A549 (cell line): ENCODE measurements around the gene KEAP1. TPM values are rescaled to one million over a fixed set of nuclear protein-coding genes. Genes with fewer than 3 reads are reported as not detected.
A peak's percentile ranks its signal among the peaks of the same experiment; 100 is the strongest.
"Not testable (repeated sequence)": the region's sequence is repeated elsewhere in the genome, so short reads cannot be mapped to it uniquely, and the experiment has no call there.

Experiments
- ATAC-seq, 2 experiments: fragments of 200-7000 bp in 1 of 2; fragments of >200 bp in 1 of 2; cut with Nextera tagmentation in 1 of 2; cut with Tn5 transposase in 1 of 2; 3 replicates each; pipeline versions ENCODE4 v1.8.0 to v1.9.1; 2018 to 2020; ENCODE audit warnings: mild to moderate bottlenecking in 1 of 2, moderate library complexity in 1 of 2
- CTCF ChIA-PET: fragments of 300-600 bp; sonication (Branson Sonifier 250); formaldehyde crosslinking; extraction: SDS; loops from one replicate; lab custom pipeline; 2021; ENCODE audit warnings: antibody characterized with exemption, inconsistent platforms; lab: Yijun Ruan, JAX
- POLR2A ChIA-PET: fragments of 350-600 bp; formaldehyde crosslinking; extraction: SDS; loops from one replicate; lab custom pipeline; 2021; ENCODE audit warnings: antibody characterized with exemption, inconsistent platforms; lab: Yijun Ruan, JAX
- DNase-seq, 2 experiments: peaks; one replicate each; pipeline versions ENCODE4 v3.0.0 to v3.0.0-alpha.2; 2011 to 2016; ENCODE audit warnings: low read depth in 1 of 2, low spot score in 1 of 2
- FAIRE-seq: peaks from 2 replicates; lab custom pipeline; 2011; peaks lifted over from hg19 to GRCh38; lab: Jason Lieb, UNC
- H3K27ac ChIP-seq, 2 experiments: fragments of >200 bp; sonication (Bioruptor Twin); formaldehyde crosslinking; 3 replicates each; pipeline ENCODE4 v1.5.1; 2016 to 2017
- H3K4me1 ChIP-seq: fragments of >200 bp; sonication (Bioruptor Twin); formaldehyde crosslinking; 3 replicates; pipeline ENCODE4 v1.6.1; 2016
- H3K4me2 ChIP-seq: fragments of >200 bp; sonication (Bioruptor Twin); formaldehyde crosslinking; 3 replicates; pipeline ENCODE4 v1.6.1; 2016
- H3K4me3 ChIP-seq: fragments of >200 bp; sonication (Bioruptor Twin); formaldehyde crosslinking; 3 replicates; pipeline ENCODE4 v1.5.1; 2016
- H3K9me3 ChIP-seq: fragments of >200 bp; sonication (Bioruptor Twin); formaldehyde crosslinking; 3 replicates; pipeline ENCODE4 v1.6.1; 2016
- CBX8 ChIP-seq: fragments of 200-600 bp; sonication (generic); IDR thresholded peaks from 2 replicates; pipeline ENCODE4 v1.6.1; 2016
- CHD4 ChIP-seq: fragments of 200-600 bp; sonication (generic); IDR thresholded peaks from 2 replicates; pipeline ENCODE4 v1.6.1; 2016; ENCODE audit warnings: antibody characterized with exemption, mild to moderate bottlenecking, borderline replicate concordance
- FOSL2 ChIP-seq, 2 experiments: fragments of 450-650 bp in 1 of 2; fragments of >200 bp in 1 of 2; sonication (Bioruptor Twin) in 1 of 2; formaldehyde crosslinking; IDR thresholded peaks; 2 replicates each; pipeline versions ENCODE4 v1.5.0 to v1.6.1; 2016 to 2020; ENCODE audit warnings: mild to moderate bottlenecking in 1 of 2, moderate library complexity in 1 of 2
- GATA3 ChIP-seq: IDR thresholded peaks from 2 replicates; pipeline ENCODE4 v1.6.1; 2012; ENCODE audit warnings: borderline replicate concordance
- JUN ChIP-seq, 2 experiments: fragments of >200 bp; sonication (Bioruptor Twin); formaldehyde crosslinking; IDR thresholded peaks; 2 replicates in 1 of 2; 3 replicates in 1 of 2; pipeline ENCODE4 v1.6.1; 2016 to 2017
- JUNB ChIP-seq: fragments of >200 bp; sonication (Bioruptor Twin); formaldehyde crosslinking; IDR thresholded peaks from 2 replicates; pipeline ENCODE4 v1.6.1; 2016
- POLR2A ChIP-seq: IDR thresholded peaks from 2 replicates; pipeline ENCODE4 v1.6.1; 2012; ENCODE audit warnings: mild to moderate bottlenecking, low read length
- POLR2AphosphoS2 ChIP-seq: conservative IDR thresholded peaks from 2 replicates; pipeline ENCODE4 v1.6.1; 2012; ENCODE audit warnings: low read length, improper control_type of control experiment, inconsistent platforms
- RFX5 ChIP-seq: fragments of 450-650 bp; IDR thresholded peaks from 2 replicates; pipeline ENCODE4 v1.7.1; 2014; ENCODE audit warnings: antibody characterized with exemption, mild to moderate bottlenecking, moderate library complexity
- RNF2 ChIP-seq: fragments of 200-600 bp; sonication (generic); IDR thresholded peaks from 2 replicates; pipeline ENCODE4 v1.6.1; 2016; ENCODE audit warnings: low read depth, mild to moderate bottlenecking, antibody characterized with exemption, moderate library complexity, borderline replicate concordance
- TFCP2L1 ChIP-seq: fragments of 250-450 bp; sonication (Bioruptor Pico); IDR thresholded peaks from 2 replicates; pipeline ENCODE4 v1.5.0; 2021; ENCODE audit warnings: mild to moderate bottlenecking
- ZC3H11A ChIP-seq: fragments of 450-650 bp; IDR thresholded peaks from 2 replicates; pipeline ENCODE4 v1.6.1; 2014; ENCODE audit warnings: antibody characterized with exemption, mild to moderate bottlenecking
- ZFP36 ChIP-seq: fragments of 450-650 bp; IDR thresholded peaks from 2 replicates; pipeline ENCODE4 v1.6.1; 2014; ENCODE audit warnings: borderline replicate concordance; ENCODE audit not compliant: partially characterized antibody
- WGBS: methylation state at CpG from one replicate; pipeline ENCODE4 v1.1.6; 2017; ENCODE audit errors: missing lambda C conversion rate; 5-methylcytosine and 5-hydroxymethylcytosine counted together
- polyA plus RNA-seq, 4 experiments: library from polyadenylated mRNA; depleted of rRNA in 3 of 4; stranded (reverse); fragments of >200 nt; fragmentation: RNase III in 1 of 4; extraction: RNeasy Plus Mini Kit Qiagen cat#74134 plus additional on column Dnase treatment in 1 of 4; gene quantifications; 2 replicates in 3 of 4; 3 replicates in 1 of 4; pipeline ENCODE4 v1.2.3, GENCODE V29; 2011 to 2017
- TF ChIP-seq, protein P1 (sequence below): IDR thresholded peaks from 2 replicates; pipeline ENCODE4 v1.6.1; 2012
- TF ChIP-seq, protein P2 (sequence below): fragments of >200 bp; sonication (Bioruptor Twin); formaldehyde crosslinking; IDR thresholded peaks from 3 replicates; pipeline ENCODE4 v1.6.1; 2016
- TF ChIP-seq, protein P3 (sequence below): fragments of 200-600 bp; sonication (generic); IDR thresholded peaks from 2 replicates; pipeline ENCODE4 v1.6.1; 2016; ENCODE audit warnings: antibody characterized with exemption, mild to moderate bottlenecking, moderate library complexity
- TF ChIP-seq, protein P4 (sequence below): IDR thresholded peaks from 2 replicates; pipeline ENCODE4 v1.6.1; 2012; ENCODE audit warnings: low read depth, borderline replicate concordance

Gene KEAP1
- polyA plus RNA-seq, 2 of the 4 experiments (the other 2 are of a cell fraction), result 49.3 to 67.7 TPM

- 92% methylated on average over 4 of the region's 4 CpGs for WGBS
- ChIA-PET CTCF (interaction anchor here (0.6 to 1.9 kb wide), 2 partner anchors 10 to 28 kb away, joined by 3 to 7 read pairs; no protein-coding TSS in a partner anchor), POLR2A (no interaction called here)
- Histone ChIP-seq H3K4me2 (no peak overlapping the region), H3K27ac (no peak overlapping the region), H3K4me1 (no peaks in the 10 kb centered on the region), H3K4me3 (no peak overlapping the region), H3K9me3 (no peaks in the 10 kb centered on the region)
- DNase-seq, result no peak
- FAIRE-seq, result no peak
- ATAC-seq, result no peak
- no peak for TF ChIP-seq CHD4
- no peak for TF ChIP-seq ZFP36
- TF ChIP-seq ZC3H11A, result no peak
- no peak for TF ChIP-seq GATA3
- TF ChIP-seq, protein P1, sequence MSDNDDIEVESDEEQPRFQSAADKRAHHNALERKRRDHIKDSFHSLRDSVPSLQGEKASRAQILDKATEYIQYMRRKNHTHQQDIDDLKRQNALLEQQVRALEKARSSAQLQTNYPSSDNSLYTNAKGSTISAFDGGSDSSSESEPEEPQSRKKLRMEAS, result no peak
- no peak for TF ChIP-seq RFX5
- no peak for TF ChIP-seq FOSL2 (IDR thresholded peaks at IDR 0.05)
- no peak for TF ChIP-seq FOSL2 (CRISPR knock-in tag; IDR thresholded peaks at IDR 0.05)
- no peak for TF ChIP-seq RNF2
- TF ChIP-seq, protein P2, sequence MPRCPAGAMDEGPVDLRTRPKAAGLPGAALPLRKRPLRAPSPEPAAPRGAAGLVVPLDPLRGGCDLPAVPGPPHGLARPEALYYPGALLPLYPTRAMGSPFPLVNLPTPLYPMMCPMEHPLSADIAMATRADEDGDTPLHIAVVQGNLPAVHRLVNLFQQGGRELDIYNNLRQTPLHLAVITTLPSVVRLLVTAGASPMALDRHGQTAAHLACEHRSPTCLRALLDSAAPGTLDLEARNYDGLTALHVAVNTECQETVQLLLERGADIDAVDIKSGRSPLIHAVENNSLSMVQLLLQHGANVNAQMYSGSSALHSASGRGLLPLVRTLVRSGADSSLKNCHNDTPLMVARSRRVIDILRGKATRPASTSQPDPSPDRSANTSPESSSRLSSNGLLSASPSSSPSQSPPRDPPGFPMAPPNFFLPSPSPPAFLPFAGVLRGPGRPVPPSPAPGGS, result no peak
- no peak for TF ChIP-seq JUNB
- no peak for TF ChIP-seq POLR2A
- TF ChIP-seq TFCP2L1 (CRISPR knock-in tag), result no peak
These were observed 40.6 kb downstream of the KEAP1 start for GRCh38 chr19:10462557-10462956.

- H3K4me3 ChIP-seq, H3K4me1 ChIP-seq, DNase-seq, H3K4me2 ChIP-seq, H3K27ac ChIP-seq, H3K9me3 ChIP-seq, POLR2A ChIA-PET, ATAC-seq, FAIRE-seq: not testable (repeated sequence)
- 93% methylated on average over 12 of the region's 15 CpGs for WGBS
- CTCF ChIA-PET, result interaction anchor here (0.6 to 1.9 kb wide), 2 partner anchors 10 to 28 kb away, joined by 3 to 7 read pairs; no protein-coding TSS in a partner anchor
These were observed 41.1 kb downstream of the KEAP1 start for GRCh38 chr19:10462042-10462441.

- H3K4me1 ChIP-seq, result no peaks in the 10 kb centered on the region
- peak; percentile 88 to 95 for ATAC-seq
- ChIA-PET POLR2A (no interaction called here), CTCF (interaction anchor here (1.9 kb wide), 1 partner anchor 11 kb away, joined by 7 read pairs; no protein-coding TSS in a partner anchor)
- no peaks in the 10 kb centered on the region for H3K9me3 ChIP-seq
- DNase-seq, result peak; percentile 67 to 81
- no peak overlapping the region for H3K27ac ChIP-seq
- H3K4me2 ChIP-seq, result peak overlapping the region; percentile 43; the same call in 2 of the 3 replicates
- TF ChIP-seq CBX8, result no peak
- no peak for TF ChIP-seq JUN (IDR thresholded peaks at IDR 0.05)
- TF ChIP-seq, protein P3, sequence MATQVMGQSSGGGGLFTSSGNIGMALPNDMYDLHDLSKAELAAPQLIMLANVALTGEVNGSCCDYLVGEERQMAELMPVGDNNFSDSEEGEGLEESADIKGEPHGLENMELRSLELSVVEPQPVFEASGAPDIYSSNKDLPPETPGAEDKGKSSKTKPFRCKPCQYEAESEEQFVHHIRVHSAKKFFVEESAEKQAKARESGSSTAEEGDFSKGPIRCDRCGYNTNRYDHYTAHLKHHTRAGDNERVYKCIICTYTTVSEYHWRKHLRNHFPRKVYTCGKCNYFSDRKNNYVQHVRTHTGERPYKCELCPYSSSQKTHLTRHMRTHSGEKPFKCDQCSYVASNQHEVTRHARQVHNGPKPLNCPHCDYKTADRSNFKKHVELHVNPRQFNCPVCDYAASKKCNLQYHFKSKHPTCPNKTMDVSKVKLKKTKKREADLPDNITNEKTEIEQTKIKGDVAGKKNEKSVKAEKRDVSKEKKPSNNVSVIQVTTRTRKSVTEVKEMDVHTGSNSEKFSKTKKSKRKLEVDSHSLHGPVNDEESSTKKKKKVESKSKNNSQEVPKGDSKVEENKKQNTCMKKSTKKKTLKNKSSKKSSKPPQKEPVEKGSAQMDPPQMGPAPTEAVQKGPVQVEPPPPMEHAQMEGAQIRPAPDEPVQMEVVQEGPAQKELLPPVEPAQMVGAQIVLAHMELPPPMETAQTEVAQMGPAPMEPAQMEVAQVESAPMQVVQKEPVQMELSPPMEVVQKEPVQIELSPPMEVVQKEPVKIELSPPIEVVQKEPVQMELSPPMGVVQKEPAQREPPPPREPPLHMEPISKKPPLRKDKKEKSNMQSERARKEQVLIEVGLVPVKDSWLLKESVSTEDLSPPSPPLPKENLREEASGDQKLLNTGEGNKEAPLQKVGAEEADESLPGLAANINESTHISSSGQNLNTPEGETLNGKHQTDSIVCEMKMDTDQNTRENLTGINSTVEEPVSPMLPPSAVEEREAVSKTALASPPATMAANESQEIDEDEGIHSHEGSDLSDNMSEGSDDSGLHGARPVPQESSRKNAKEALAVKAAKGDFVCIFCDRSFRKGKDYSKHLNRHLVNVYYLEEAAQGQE, result no peak
- no peak for TF ChIP-seq POLR2A
- TF ChIP-seq POLR2AphosphoS2, result no peak
- TF ChIP-seq, protein P4, sequence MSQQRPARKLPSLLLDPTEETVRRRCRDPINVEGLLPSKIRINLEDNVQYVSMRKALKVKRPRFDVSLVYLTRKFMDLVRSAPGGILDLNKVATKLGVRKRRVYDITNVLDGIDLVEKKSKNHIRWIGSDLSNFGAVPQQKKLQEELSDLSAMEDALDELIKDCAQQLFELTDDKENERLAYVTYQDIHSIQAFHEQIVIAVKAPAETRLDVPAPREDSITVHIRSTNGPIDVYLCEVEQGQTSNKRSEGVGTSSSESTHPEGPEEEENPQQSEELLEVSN, result peak; percentile 31; the same call in 1 of the 2 replicates
- FAIRE-seq, result no peak
- H3K4me3 ChIP-seq, result no peak overlapping the region
- WGBS, result 79% methylated on average over 14 of the region's 45 CpGs
These were observed 41.9 kb downstream of the KEAP1 start for GRCh38 chr19:10461047-10461949.
